CD14-positive monocyte (primary cell): Measurements from ENCODE around the gene PIM3. TPM values are rescaled to one million over a fixed set of nuclear protein-coding genes. Genes with fewer than 3 reads are reported as not detected.

Experiments
- DNase-seq, 3 donors: peaks; one replicate each; pipeline ENCODE4 v3.0.0-alpha.2; 2011 to 2022
- H2AFZ ChIP-seq: 2 replicates; pipeline ENCODE4 v1.6.0; 2012; ENCODE audit warnings: mild to moderate bottlenecking, low read depth, low read length, inconsistent platforms; ENCODE audit not compliant: insufficient read depth, poor library complexity, severe bottlenecking
- H3K27ac ChIP-seq, 2 donors: 1 replicate in 1 of 2; 2 replicates in 1 of 2; pipeline ENCODE4 v1.5.1; 2012 to 2013; ENCODE audit warnings: low read length in 2 of 2, control low read depth in 1 of 2, inconsistent platforms in 1 of 2, low read depth in 1 of 2, mild to moderate bottlenecking in 1 of 2
- H3K27me3 ChIP-seq, 2 donors: one replicate each; pipeline versions ENCODE4 v1.6.0 to v1.6.1; 2011 to 2013; ENCODE audit warnings: low read length in 2 of 2; ENCODE audit not compliant: control insufficient read depth in 2 of 2, insufficient read depth in 2 of 2
- H3K36me3 ChIP-seq, 2 donors: replicated peaks in 1 of 2; 1 replicate in 1 of 2; 2 replicates in 1 of 2; pipeline versions ENCODE4 v1.5.1 to v1.6.1; 2012 to 2013; ENCODE audit warnings: low read length in 2 of 2, control low read depth in 1 of 2, inconsistent platforms in 1 of 2, mild to moderate bottlenecking in 1 of 2; ENCODE audit not compliant: insufficient read depth in 2 of 2, control insufficient read depth in 1 of 2
- H3K4me1 ChIP-seq, 2 donors: 1 replicate in 1 of 2; 2 replicates in 1 of 2; pipeline versions ENCODE4 v1.5.1 to v1.6.1; 2012 to 2013; ENCODE audit warnings: low read length in 2 of 2, control low read depth in 1 of 2, inconsistent platforms in 1 of 2, mild to moderate bottlenecking in 1 of 2, moderate library complexity in 1 of 2; ENCODE audit not compliant: insufficient read depth in 2 of 2, control insufficient read depth in 1 of 2
- H3K4me2 ChIP-seq: replicated peaks from 2 replicates; pipeline ENCODE3; 2012; ENCODE audit warnings: low read length, moderate library complexity, mild to moderate bottlenecking; ENCODE audit not compliant: poor library complexity, severe bottlenecking; ENCODE audit errors: extremely low read depth
- H3K4me3 ChIP-seq, 3 experiments: fragments of 200-600 bp in 1 of 3; sonication (generic) in 1 of 3; replicated peaks in 1 of 3; 1 replicate in 2 of 3; 2 replicates in 1 of 3; pipeline ENCODE4 v1.5.1; 2011 to 2013; ENCODE audit warnings: low read length in 3 of 3, mild to moderate bottlenecking in 3 of 3, control low read depth in 2 of 3, low read depth in 2 of 3, inconsistent platforms in 1 of 3, moderate library complexity in 1 of 3
- H3K79me2 ChIP-seq: 2 replicates; pipeline ENCODE4 v1.6.0; 2012; ENCODE audit warnings: mild to moderate bottlenecking, control low read depth, inconsistent platforms, low read length, moderate library complexity; ENCODE audit not compliant: insufficient read depth
- H3K9ac ChIP-seq: 2 replicates; pipeline ENCODE4 v1.6.0; 2017; ENCODE audit warnings: low read length, mild to moderate bottlenecking; ENCODE audit not compliant: insufficient read depth, poor library complexity, severe bottlenecking
- H3K9me3 ChIP-seq, 2 donors: replicated peaks in 1 of 2; 1 replicate in 1 of 2; 2 replicates in 1 of 2; pipeline versions ENCODE4 v1.5.1 to v1.6.1; 2012 to 2013; ENCODE audit warnings: low read length in 2 of 2, control low read depth in 1 of 2; ENCODE audit not compliant: control insufficient read depth in 1 of 2, insufficient read depth in 1 of 2
- H4K20me1 ChIP-seq: 2 replicates; pipeline ENCODE4 v1.6.0; 2012; ENCODE audit warnings: mild to moderate bottlenecking, low read length, control low read depth, moderate library complexity; ENCODE audit not compliant: insufficient read depth
- H3K27ac Mint-ChIP-seq, 7 donors: one replicate each; pipeline ENCODE4 v1.8.0; 2020; ENCODE audit warnings: mild to moderate bottlenecking in 7 of 7, mixed read lengths in 7 of 7, moderate library complexity in 6 of 7, inconsistent platforms in 2 of 7
- H3K27me3 Mint-ChIP-seq, 3 donors: one replicate each; pipeline ENCODE4 v1.8.0; 2021 to 2022; ENCODE audit warnings: low read depth in 3 of 3, mild to moderate bottlenecking in 3 of 3, mixed read lengths in 3 of 3, moderate library complexity in 3 of 3, inconsistent platforms in 1 of 3
- H3K36me3 Mint-ChIP-seq, 2 donors: one replicate each; pipeline ENCODE4 v1.8.0; 2020; ENCODE audit warnings: mixed read lengths in 2 of 2, inconsistent platforms in 1 of 2, mild to moderate bottlenecking in 1 of 2
- H3K4me1 Mint-ChIP-seq: one replicate; pipeline ENCODE4 v1.8.0; 2020; ENCODE audit warnings: mild to moderate bottlenecking, mixed read lengths
- H3K4me3 Mint-ChIP-seq, 2 donors: one replicate each; pipeline ENCODE4 v1.8.0; 2020; ENCODE audit warnings: mild to moderate bottlenecking in 2 of 2, mixed read lengths in 2 of 2, moderate library complexity in 1 of 2
- H3K9me3 Mint-ChIP-seq, 7 donors: one replicate each; pipeline ENCODE4 v1.8.0; 2020 to 2022; ENCODE audit warnings: mixed read lengths in 7 of 7, mild to moderate bottlenecking in 6 of 7, moderate library complexity in 6 of 7, inconsistent platforms in 2 of 7
- CTCF ChIP-seq: fragments of 200-600 bp; IDR thresholded peaks from one replicate; pipeline ENCODE4 v1.8.0; 2022; ENCODE audit warnings: antibody characterized with exemption, mild to moderate bottlenecking
- WGBS: methylation state at CpG from one replicate; pipeline ENCODE4 v1.1.5; 2013; ENCODE audit warnings: missing lambda C conversion rate; ENCODE audit not compliant: insufficient coverage; 5-methylcytosine and 5-hydroxymethylcytosine counted together
- intact Hi-C, 2 donors: fragments of 100-400 bp; cut with micrococcal nuclease; formaldehyde crosslinking; loops; one replicate each; pipeline versions ENCODE4 v1.15.0 to v1.15.1; 2023
- polyA plus RNA-seq, 3 donors: library from polyadenylated mRNA; depleted of rRNA in 1 of 3; unstranded in 2 of 3; stranded (reverse) in 1 of 3; fragments of 300-500 nt in 2 of 3; fragments of >200 nt in 1 of 3; fragmentation: Illumina TruSeq in 2 of 3; gene quantifications; 1 replicate in 2 of 3; 2 replicates in 1 of 3; pipeline ENCODE4 v1.2.3, GENCODE V29; 2012 to 2021

Gene PIM3
- polyA plus RNA-seq, 3 donors: 38.8 to 135 (median 40.4) TPM

- peaks cover 17 to 24% of the 10 kb centered on the region in 2 donors for H3K4me1 ChIP-seq
- H3K79me2 ChIP-seq: no peaks in the 10 kb centered on the region
- H3K9me3 ChIP-seq: peaks cover 0 to 5% of the 10 kb centered on the region in 2 donors
- H3K9ac ChIP-seq: no peak overlapping the region
- 99% methylated on average over 15 of the region's 17 CpGs for WGBS
- peaks cover 0 to 8% (median 6%) of the 10 kb centered on the region in 3 donors for H3K27me3 Mint-ChIP-seq
- H3K4me3 Mint-ChIP-seq: no peak overlapping the region
- H3K36me3 Mint-ChIP-seq: peaks cover 0 to 4% of the 10 kb centered on the region in 2 donors
- TF ChIP-seq CTCF: no peak
- H3K36me3 ChIP-seq: no peaks in the 10 kb centered on the region
- no peak overlapping the region for H3K4me3 ChIP-seq
- no peaks in the 10 kb centered on the region for H4K20me1 ChIP-seq
- H3K27ac ChIP-seq: no peak overlapping the region
- intact Hi-C loops: no loop called here
- peak overlapping the region in 2 of 7 donors; percentile 41 to 73 for H3K27ac Mint-ChIP-seq
- H2AFZ ChIP-seq: no peak overlapping the region
- no peak for DNase-seq
- peaks cover 0 to 17% (median 7%) of the 10 kb centered on the region in 7 donors for H3K9me3 Mint-ChIP-seq
- no peak overlapping the region for H3K4me2 ChIP-seq
- H3K4me1 Mint-ChIP-seq: peaks cover 10% of the 10 kb centered on the region
- no peaks in the 10 kb centered on the region for H3K27me3 ChIP-seq
Observed at GRCh38 chr22:49941507-49942316, 18.9 kb upstream of the PIM3 start.

GRCh38 chr22:49942565-49943404 is 17.8 kb upstream of the PIM3 start:
- no peak for TF ChIP-seq CTCF
- H3K27ac ChIP-seq: no peak overlapping the region
- H3K36me3 ChIP-seq: no peaks in the 10 kb centered on the region
- H4K20me1 ChIP-seq: no peaks in the 10 kb centered on the region
- H3K27me3 ChIP-seq: no peaks in the 10 kb centered on the region
- 94% methylated on average over 20 of the region's 21 CpGs for WGBS
- no peaks in the 10 kb centered on the region for H3K79me2 ChIP-seq
- peaks cover 0 to 5% of the 10 kb centered on the region in 2 donors for H3K9me3 ChIP-seq
- intact Hi-C loops: no loop called here
- H3K4me3 Mint-ChIP-seq: no peak overlapping the region
- H3K4me3 ChIP-seq: no peak overlapping the region
- DNase-seq: no peak
- peaks cover 0 to 8% (median 4%) of the 10 kb centered on the region in 3 donors for H3K27me3 Mint-ChIP-seq
- no peak overlapping the region for H3K9ac ChIP-seq
- H3K4me1 ChIP-seq: peaks cover 9 to 16% of the 10 kb centered on the region in 2 donors
- H3K4me2 ChIP-seq: no peak overlapping the region
- peaks cover 0 to 17% (median 7%) of the 10 kb centered on the region in 7 donors for H3K9me3 Mint-ChIP-seq
- peaks cover 5% of the 10 kb centered on the region for H3K4me1 Mint-ChIP-seq
- H3K27ac Mint-ChIP-seq: no peak overlapping the region
- no peak overlapping the region for H2AFZ ChIP-seq
- H3K36me3 Mint-ChIP-seq: peaks cover 0 to 4% of the 10 kb centered on the region in 2 donors
